ENCODE data around the gene ENOX1.

DNA sequence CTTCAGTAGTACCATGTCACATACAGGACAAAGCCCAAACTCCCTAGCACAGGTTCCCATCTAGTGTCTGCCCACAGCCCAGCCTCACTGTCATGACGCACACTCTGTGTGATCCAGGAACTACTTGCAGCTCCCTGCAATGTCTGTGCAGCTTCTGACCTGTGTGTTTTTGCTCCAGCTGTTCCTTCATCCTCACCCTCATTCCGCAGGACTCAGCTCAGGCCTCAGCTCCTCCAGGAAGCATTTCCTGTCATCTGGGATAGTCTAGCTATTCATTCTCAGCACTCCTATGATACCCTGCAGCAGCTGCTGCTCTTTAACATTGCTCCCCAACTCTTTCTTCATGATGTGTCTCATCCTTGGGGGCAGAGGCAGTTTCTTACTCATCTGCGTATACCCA lies 56.1 kb downstream of the ENOX1 start:
- TF ChIP-seq CTCF (IDR thresholded peaks at IDR 0.05) (no peak), EZH2 (IDR thresholded peaks at IDR 0.05) (no peak)
